Activated naive CD4-positive, alpha-beta T cell treated with anti-CD3 and anti-CD28 coated beads, Interleukin-2, amount 50 U/mL, for 24 hours (primary cell): Measurements from ENCODE around the gene SPATA6L.

ENCODE experiments used
- H3K27ac Mint-ChIP-seq: one replicate; pipeline ENCODE4 v1.8.0; 2021; ENCODE audit warnings: mild to moderate bottlenecking, mixed read lengths
- H3K27me3 Mint-ChIP-seq: one replicate; pipeline ENCODE4 v1.8.0; 2021; ENCODE audit warnings: mixed read lengths
- H3K36me3 Mint-ChIP-seq: one replicate; pipeline ENCODE4 v1.8.0; 2021; ENCODE audit warnings: mixed read lengths
- H3K4me1 Mint-ChIP-seq: one replicate; pipeline ENCODE4 v1.8.0; 2021; ENCODE audit warnings: mixed read lengths
- H3K4me3 Mint-ChIP-seq: one replicate; pipeline ENCODE4 v1.8.0; 2021; ENCODE audit warnings: mild to moderate bottlenecking, mixed read lengths
- H3K9me3 Mint-ChIP-seq: one replicate; pipeline ENCODE4 v1.8.0; 2021; ENCODE audit warnings: mixed read lengths

Gene SPATA6L

DNA sequence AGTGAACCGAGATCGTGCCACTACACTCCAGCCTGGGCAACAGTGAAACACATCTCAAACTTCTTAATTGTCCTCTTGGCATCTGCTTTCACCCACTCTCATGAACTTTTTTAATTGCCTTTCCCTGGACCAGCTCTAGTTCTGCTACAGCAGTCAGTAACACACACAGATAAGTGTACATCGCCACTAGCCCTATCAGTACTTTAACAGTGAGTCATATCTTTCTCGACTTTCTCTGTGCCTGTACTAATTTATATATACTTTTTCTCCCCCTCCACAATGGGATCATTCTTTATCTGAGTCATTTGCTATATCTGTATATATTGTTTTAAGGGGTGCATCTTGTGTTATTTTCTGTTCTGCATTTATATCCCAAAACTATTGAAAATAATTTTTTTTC lies 19.8 kb upstream of the SPATA6L start:
- Mint-ChIP-seq H3K4me1 (peaks cover 56% of the 10 kb centered on the region), H3K4me3 (no peak overlapping the region), H3K27ac (no peak overlapping the region), H3K27me3 (no peaks in the 10 kb centered on the region), H3K9me3 (no peaks in the 10 kb centered on the region), H3K36me3 (peaks cover 22% of the 10 kb centered on the region)

DNA sequence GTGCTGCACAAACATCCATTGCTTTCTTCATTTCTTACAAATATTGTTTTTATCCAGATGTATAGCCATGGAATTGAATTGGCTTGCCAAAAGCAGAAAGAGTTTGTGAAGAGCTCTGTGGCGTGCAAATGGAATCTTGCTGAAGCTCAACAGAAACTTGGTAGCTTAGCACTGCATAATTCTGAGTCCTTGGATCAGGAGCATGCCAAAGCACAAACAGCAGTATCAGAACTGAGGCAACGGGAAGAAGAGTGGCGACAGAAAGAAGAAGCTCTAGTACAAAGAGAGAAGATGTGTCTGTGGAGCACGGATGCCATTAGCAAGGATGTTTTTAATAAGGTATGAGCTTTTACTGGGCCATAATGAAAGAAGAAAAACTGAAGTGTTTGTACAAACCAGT lies 18.5 kb upstream of the SPATA6L start:
- H3K27me3 Mint-ChIP-seq, result no peaks in the 10 kb centered on the region
- H3K4me3 Mint-ChIP-seq, result no peak overlapping the region
- H3K9me3 Mint-ChIP-seq, result no peaks in the 10 kb centered on the region
- no peak overlapping the region for H3K27ac Mint-ChIP-seq
- peaks cover 43% of the 10 kb centered on the region for H3K4me1 Mint-ChIP-seq
- H3K36me3 Mint-ChIP-seq, result peaks cover 17% of the 10 kb centered on the region

DNA sequence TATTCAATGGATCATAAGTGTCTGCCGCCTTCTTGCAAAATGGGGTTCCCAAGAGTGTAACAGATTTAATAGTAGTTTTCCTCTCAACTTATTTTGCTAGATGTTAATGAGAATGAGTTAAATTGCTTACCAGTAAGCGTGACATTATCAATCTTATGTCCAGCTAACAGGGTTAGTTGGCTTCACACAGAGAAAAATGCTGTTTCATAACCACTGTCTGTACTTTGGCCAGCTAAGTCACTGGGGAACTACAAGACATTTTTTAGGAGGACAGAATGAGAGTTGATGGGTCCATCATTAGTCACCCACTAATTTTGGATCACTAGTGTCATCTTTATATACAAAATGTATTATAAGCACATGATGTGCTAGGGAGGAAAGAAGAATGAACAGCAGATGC lies 14.5 kb upstream of the SPATA6L start:
- H3K36me3 Mint-ChIP-seq, result peaks cover 14% of the 10 kb centered on the region
- H3K4me3 Mint-ChIP-seq, result no peak overlapping the region
- no peaks in the 10 kb centered on the region for H3K9me3 Mint-ChIP-seq
- peaks cover 24% of the 10 kb centered on the region for H3K4me1 Mint-ChIP-seq
- no peak overlapping the region for H3K27ac Mint-ChIP-seq
- no peaks in the 10 kb centered on the region for H3K27me3 Mint-ChIP-seq

DNA sequence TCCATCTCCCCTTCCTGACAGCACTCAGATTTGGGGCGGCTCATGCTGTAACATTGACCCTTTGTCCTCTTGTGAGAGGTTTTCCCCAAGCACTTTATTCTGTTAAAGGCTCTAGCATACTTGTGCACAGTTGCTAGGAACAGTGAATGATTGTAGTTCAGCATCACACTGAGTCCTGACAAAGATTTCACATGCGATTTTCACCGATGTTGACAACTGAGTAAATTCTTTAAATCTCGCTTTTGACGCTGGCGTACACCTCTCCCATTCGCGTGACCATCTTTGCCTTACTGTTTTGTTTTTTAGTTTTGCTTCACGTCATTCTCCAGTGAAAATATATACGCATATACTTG lies 13.9 kb upstream of the SPATA6L start:
- Mint-ChIP-seq H3K27ac (no peak overlapping the region), H3K27me3 (no peaks in the 10 kb centered on the region), H3K4me1 (peaks cover 18% of the 10 kb centered on the region), H3K36me3 (peaks cover 13% of the 10 kb centered on the region), H3K9me3 (no peaks in the 10 kb centered on the region), H3K4me3 (no peak overlapping the region)

DNA sequence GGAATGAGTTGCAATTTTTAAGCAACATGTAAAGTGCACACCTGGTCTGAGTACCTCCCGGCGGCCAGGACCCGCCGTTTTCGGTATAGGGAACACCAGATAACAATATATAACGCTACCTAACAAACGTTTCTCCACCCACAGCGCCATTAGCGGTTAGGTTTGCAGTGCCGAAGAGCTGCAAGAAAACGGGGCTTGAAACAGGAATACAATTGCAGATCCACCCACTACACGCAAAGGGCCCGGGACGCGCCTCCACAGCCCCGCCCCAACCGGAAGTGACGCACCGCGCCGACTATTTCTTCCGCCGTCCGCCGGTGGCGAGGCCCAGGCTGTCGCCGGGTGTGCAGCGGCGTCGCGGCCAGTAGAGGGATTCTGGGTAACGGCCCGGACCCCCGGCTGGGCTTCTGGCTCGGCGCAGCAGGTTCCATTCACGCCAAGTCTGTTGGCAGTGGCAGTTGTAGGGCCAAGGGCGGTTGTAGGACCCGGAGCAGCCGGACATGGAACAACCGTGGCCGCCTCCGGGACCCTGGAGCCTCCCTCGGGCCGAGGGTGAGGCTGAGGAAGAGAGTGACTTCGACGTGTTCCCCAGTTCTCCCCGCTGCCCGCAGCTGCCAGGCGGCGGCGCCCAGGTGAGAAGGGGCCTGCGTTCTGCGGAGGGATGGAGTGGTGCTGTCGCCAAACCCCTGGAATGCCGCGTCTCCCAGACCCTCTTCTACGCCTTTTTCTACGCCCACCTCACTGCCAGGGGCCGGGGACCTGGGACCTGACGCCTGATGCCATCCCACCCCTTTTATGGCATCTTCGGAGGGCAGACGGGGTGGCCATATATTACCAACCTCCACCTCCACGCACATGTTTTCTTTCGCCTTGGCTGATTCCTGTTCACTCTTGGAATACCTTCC lies 13.2 kb upstream of the SPATA6L start, which contains the start of gene CDC37L1:
Gene CDC37L1, plus strand, starts transcription at position 302 of the 905 bp plus-strand sequence. Its CDS starts 199 bp downstream, at position 501.
- H3K36me3 Mint-ChIP-seq, result peaks cover 10% of the 10 kb centered on the region
- H3K4me1 Mint-ChIP-seq, result peaks cover 12% of the 10 kb centered on the region
- no peaks in the 10 kb centered on the region for H3K27me3 Mint-ChIP-seq
- H3K9me3 Mint-ChIP-seq, result no peaks in the 10 kb centered on the region
- no peak within 1 kb of the TSS for H3K27ac Mint-ChIP-seq
- H3K4me3 Mint-ChIP-seq, result no peak within 1 kb of the TSS

DNA sequence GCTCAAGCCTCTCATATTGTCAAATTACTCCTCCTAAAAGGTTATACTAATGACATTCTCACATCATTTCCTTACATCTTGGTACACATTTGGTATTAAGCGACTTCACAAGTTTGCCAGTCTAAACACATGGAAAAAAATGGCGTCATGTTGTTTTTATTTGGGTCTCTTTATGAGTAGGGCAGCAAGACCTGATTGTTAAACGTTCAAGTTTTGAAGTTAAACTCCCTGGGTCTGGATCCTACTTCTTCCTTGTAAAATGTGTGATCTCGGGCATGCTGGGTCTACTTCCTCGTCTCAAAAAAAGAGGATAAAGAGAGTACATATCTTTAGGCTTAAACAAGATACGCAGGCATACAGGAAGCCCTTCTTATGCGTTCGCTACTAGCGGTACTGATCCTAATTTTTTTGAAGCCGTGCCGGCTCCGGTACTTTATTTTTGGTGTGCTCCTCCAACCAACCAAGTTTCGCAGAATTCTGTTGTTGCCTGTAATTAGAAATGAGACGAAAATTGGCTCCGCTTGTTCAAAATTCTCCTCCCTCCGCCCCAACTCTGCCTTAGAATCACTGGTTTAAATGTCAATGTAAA lies 12.5 kb upstream of the SPATA6L start:
- H3K27ac Mint-ChIP-seq, result no peak overlapping the region
- H3K9me3 Mint-ChIP-seq, result no peaks in the 10 kb centered on the region
- no peak overlapping the region for H3K4me3 Mint-ChIP-seq
- no peaks in the 10 kb centered on the region for H3K27me3 Mint-ChIP-seq
- H3K4me1 Mint-ChIP-seq, result peaks cover 8% of the 10 kb centered on the region
- peaks cover 10% of the 10 kb centered on the region for H3K36me3 Mint-ChIP-seq

DNA sequence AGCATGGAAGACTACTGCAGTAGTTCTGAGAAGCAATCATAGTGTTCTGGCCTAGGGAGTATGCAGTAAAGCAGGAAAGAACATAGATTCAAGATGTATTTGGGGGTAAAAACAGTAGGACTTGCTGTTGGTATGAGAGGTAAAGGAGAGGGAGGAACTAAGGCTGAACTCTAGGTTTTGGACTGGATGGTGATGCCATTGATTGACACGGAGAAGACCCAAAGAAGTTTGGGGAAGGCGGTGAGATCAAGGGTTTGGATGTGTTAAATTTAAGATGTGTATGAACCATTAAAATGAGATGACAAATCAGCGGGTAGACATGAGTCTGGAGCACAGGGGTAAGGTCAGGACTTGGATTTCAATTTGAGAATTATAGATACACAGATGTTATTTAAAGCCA lies 11.1 kb upstream of the SPATA6L start:
- Mint-ChIP-seq H3K4me3 (no peak overlapping the region), H3K4me1 (no peaks in the 10 kb centered on the region), H3K27ac (no peak overlapping the region), H3K36me3 (peaks cover 4% of the 10 kb centered on the region), H3K27me3 (no peaks in the 10 kb centered on the region), H3K9me3 (no peaks in the 10 kb centered on the region)

DNA sequence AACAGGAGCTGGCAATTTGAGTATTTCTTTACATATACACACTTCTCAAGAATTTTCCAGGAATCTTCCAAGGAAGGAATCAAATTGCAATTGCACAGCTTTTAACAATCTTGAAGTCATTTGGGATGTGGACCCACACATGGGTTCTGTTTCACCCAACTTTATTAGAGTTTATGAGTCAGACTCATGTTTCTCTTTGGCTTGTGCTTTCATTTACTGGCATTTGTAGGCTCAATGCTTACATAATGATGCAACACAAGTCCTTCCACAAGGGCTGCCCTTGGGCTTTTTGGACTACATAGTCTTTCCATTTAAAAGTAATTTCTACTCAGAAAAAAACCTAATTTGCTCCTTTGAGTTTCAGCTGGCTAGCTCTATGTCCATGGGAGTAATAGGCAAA lies 8.5 kb upstream of the SPATA6L start:
- Mint-ChIP-seq H3K27me3 (no peaks in the 10 kb centered on the region), H3K9me3 (no peaks in the 10 kb centered on the region), H3K4me1 (peaks cover 5% of the 10 kb centered on the region), H3K27ac (no peak overlapping the region), H3K4me3 (no peak overlapping the region), H3K36me3 (peaks cover 3% of the 10 kb centered on the region)

DNA sequence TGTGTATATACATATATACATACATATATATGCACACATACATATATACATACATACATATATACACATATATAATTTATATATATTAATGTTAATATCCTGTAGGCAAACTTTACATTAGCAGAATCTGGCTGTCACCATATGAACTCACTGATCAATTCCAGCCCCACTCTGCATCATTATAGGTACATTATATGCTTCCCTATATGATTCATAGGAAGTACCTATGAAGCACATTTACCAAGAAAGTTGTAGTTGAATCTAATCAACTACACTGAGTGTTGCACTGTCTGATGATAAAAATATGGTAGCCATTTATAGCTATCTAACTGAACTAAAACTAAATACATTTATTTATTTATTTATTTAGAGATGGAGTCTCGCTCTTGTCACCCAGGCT lies 5.5 kb upstream of the SPATA6L start:
- H3K36me3 Mint-ChIP-seq, result peaks cover 3% of the 10 kb centered on the region
- peaks cover 27% of the 10 kb centered on the region for H3K4me1 Mint-ChIP-seq
- H3K27me3 Mint-ChIP-seq, result no peaks in the 10 kb centered on the region
- no peak overlapping the region for H3K4me3 Mint-ChIP-seq
- H3K27ac Mint-ChIP-seq, result no peak overlapping the region
- H3K9me3 Mint-ChIP-seq, result no peaks in the 10 kb centered on the region

DNA sequence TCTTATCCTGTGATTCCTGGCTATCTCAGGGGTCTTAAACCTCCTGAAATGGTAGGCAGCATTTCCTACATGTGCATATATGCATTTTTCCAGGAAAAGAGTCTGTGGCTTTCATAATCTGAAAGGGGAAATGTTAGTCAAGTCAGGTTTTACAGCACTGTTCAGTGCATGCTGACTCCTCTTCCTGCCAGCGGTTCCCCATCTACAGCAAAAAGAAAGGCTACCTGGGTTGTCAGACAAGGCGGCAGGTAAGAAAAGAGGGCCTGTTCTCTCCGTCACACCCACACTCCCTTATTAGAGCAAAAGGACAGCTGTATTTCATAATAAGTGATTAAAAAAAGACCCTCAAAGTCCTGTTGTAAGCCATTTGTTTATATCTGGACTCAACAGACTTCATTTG lies 4.3 kb upstream of the SPATA6L start:
- Mint-ChIP-seq H3K4me3 (no peak overlapping the region), H3K4me1 (peaks cover 38% of the 10 kb centered on the region), H3K27ac (peak overlapping the region; percentile 55), H3K27me3 (no peaks in the 10 kb centered on the region), H3K36me3 (peaks cover under 1% of the 10 kb centered on the region), H3K9me3 (no peaks in the 10 kb centered on the region)

DNA sequence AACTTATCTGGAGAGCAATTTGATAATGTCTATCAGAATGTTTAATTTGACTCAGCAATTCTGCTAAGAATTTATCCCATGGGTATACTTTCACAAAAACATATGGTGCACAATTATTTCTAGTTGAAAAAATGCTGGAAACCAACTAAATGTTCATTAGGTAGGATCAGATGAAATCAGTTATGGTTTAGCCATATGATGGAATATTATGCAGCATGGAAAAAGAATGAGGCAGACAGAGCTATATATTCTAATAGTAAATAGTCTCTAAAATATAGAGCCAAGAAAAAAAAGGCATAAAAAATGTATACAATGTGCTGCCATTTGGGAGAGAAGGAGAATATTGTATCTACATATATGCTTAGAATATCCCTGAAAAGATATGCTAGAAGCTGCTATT lies 3.6 kb upstream of the SPATA6L start:
- no peaks in the 10 kb centered on the region for H3K9me3 Mint-ChIP-seq
- no peak overlapping the region for H3K4me3 Mint-ChIP-seq
- H3K27me3 Mint-ChIP-seq, result no peaks in the 10 kb centered on the region
- H3K36me3 Mint-ChIP-seq, result no peaks in the 10 kb centered on the region
- peaks cover 45% of the 10 kb centered on the region for H3K4me1 Mint-ChIP-seq
- no peak overlapping the region for H3K27ac Mint-ChIP-seq

DNA sequence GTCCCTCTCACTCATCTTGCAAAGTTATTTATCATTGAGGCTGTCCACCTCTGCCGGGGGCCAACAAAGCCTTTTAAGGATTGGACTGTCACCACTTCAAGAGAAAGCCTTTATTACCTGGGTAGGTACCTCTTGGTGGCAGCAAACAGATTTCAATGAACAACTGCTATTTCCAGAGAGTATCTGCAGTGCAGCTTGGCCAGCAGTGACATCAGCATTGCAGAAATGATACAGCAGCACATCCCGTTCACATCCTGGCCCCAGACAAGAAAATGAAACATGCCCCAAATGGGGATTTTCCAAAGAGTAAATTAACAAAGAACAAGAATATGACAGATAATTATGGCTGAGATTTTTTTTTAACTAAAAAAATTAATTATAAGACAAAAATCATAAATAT lies 2.3 kb upstream of the SPATA6L start:
- H3K27ac Mint-ChIP-seq, result peak overlapping the region; percentile 38
- H3K27me3 Mint-ChIP-seq, result no peaks in the 10 kb centered on the region
- peaks cover 58% of the 10 kb centered on the region for H3K4me1 Mint-ChIP-seq
- H3K4me3 Mint-ChIP-seq, result no peak overlapping the region
- H3K9me3 Mint-ChIP-seq, result no peaks in the 10 kb centered on the region
- H3K36me3 Mint-ChIP-seq, result no peaks in the 10 kb centered on the region

DNA sequence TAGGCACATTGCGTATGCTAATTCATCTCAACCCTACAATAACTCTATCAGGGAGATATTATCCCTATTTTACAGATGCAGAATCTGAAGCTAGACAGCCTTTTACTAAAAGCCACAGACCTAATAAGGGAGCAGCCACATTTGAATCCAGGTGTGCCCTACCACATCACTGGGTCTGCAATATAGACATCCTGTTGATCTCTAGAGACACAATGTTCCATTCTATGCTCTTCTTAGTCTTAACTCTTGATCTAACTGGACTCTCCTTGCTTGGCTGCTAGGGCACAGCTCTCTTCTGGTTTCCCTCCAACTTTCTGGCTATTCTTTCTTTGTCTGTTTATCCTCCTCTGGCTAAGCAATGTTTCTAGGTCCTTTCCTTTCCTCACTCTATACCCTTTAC lies 1.4 kb upstream of the SPATA6L start:
- peak overlapping the region; percentile 3 for H3K27ac Mint-ChIP-seq
- H3K36me3 Mint-ChIP-seq, result no peaks in the 10 kb centered on the region
- no peaks in the 10 kb centered on the region for H3K9me3 Mint-ChIP-seq
- H3K4me1 Mint-ChIP-seq, result peaks cover 66% of the 10 kb centered on the region
- H3K27me3 Mint-ChIP-seq, result no peaks in the 10 kb centered on the region
- H3K4me3 Mint-ChIP-seq, result no peak overlapping the region

DNA sequence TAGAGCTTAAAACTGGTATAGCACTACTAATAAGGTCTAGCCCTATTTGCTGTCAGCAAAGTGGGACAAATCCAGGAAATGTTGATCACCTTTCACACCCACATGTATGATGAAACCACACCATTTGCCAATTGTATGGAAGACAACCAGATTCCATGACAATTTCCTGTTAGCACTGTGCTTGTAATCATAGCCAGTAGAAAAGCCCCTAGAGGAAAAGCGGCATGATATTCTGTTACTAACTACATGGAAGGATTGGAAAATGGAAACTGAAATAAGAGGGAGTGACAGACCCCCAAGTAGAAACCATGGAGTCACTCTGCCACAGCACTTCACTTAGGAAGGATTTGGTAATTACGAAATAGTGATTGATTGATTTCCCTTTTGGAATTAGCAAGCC lies 923 bp downstream of the SPATA6L start:
- H3K36me3 Mint-ChIP-seq, result no peaks in the 10 kb centered on the region
- H3K27me3 Mint-ChIP-seq, result no peaks in the 10 kb centered on the region
- H3K27ac Mint-ChIP-seq, result peak overlapping the region; percentile 61
- H3K9me3 Mint-ChIP-seq, result no peaks in the 10 kb centered on the region
- H3K4me3 Mint-ChIP-seq, result peak overlapping the region; percentile 88
- H3K4me1 Mint-ChIP-seq, result peaks cover 73% of the 10 kb centered on the region

DNA sequence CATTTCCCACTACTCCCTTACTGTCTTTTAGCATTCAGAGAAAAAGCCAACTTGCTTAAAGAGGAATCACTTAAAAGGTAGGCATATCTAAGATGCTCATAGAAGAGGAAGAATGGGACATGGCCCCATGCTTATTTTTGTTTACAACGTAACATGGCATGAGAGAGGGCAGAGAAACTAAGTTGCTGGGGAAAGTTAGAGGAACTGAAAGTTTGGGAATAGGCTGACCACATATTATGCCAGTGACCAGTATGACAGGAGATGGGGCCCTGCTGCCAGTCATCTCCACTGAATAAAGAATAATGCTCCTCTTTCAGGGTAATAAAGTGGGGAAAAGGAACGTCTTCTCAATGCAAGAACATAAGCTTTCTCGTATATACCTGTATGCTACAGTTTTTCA lies 2.3 kb downstream of the SPATA6L start:
- H3K27ac Mint-ChIP-seq, result peak overlapping the region; percentile 5
- no peaks in the 10 kb centered on the region for H3K36me3 Mint-ChIP-seq
- no peaks in the 10 kb centered on the region for H3K27me3 Mint-ChIP-seq
- H3K4me1 Mint-ChIP-seq, result peaks cover 73% of the 10 kb centered on the region
- H3K4me3 Mint-ChIP-seq, result peak overlapping the region; percentile 24
- H3K9me3 Mint-ChIP-seq, result no peaks in the 10 kb centered on the region

DNA sequence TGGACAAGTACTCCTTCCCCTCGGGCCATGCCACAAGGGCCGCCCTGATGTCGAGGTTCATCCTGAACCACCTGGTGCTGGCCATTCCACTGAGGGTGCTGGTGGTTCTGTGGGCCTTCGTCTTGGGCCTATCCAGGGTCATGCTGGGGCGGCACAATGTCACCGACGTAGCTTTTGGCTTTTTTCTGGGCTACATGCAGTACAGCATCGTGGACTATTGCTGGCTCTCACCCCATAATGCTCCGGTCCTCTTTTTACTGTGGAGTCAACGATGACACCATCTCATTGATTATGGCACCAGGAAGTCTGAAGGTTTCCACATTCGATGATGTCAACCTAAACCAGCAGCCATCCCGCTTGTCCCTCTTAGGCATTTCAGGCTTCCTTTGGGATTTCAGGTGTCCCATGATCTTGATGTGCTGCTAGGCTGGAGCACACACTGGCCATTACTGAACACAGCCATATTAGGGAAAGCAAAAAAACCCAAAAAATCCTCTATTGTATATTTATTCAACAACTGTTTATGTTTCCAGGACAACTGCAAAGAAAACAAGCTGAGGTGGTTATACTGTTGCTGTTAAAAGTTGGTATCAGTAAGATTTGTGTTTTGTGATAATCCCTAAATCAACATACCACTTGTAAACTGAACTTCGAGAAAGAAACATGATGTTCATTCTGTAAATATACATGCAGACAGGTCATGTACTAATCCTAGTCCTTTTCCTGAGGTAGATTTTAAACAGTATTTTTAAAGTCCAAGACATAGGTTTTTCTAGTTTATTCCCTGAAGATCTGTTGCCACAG lies 3.1 kb downstream of the SPATA6L start:
- Mint-ChIP-seq H3K9me3 (no peaks in the 10 kb centered on the region), H3K4me1 (peaks cover 66% of the 10 kb centered on the region), H3K4me3 (peak overlapping the region; percentile 85), H3K36me3 (no peaks in the 10 kb centered on the region), H3K27ac (peak overlapping the region; percentile 78), H3K27me3 (no peaks in the 10 kb centered on the region)
